ENCODE results near the gene PAN3.

Gene PAN3

GRCh38 chr13:28219408-28220099, 81.2 kb downstream of the PAN3 start:
- no peak for DNase-seq (ENCODE audit: low read depth in 2 of 2)

- no peak for DNase-seq (ENCODE audit: low read depth in 2 of 2)
Measured at GRCh38 chr13:28220166-28220565, 81.8 kb downstream of the PAN3 start.

GRCh38 chr13:28229522-28230411, 91.4 kb downstream of the PAN3 start:
- DNase-seq (ENCODE audit: low read depth in 2 of 2): no peak

- DNase-seq (ENCODE audit: low read depth in 2 of 2): no peak
Measured at GRCh38 chr13:28231642-28232041, 93.3 kb downstream of the PAN3 start.

- DNase-seq (ENCODE audit: low read depth in 2 of 2): no peak
Measured at GRCh38 chr13:28237944-28238343, 99.6 kb downstream of the PAN3 start.

GRCh38 chr13:28239374-28239773, 101.0 kb downstream of the PAN3 start:
- no peak for DNase-seq (ENCODE audit: low read depth in 2 of 2)

GRCh38 chr13:28245465-28245864, 107.1 kb downstream of the PAN3 start:
- DNase-seq (ENCODE audit: low read depth in 2 of 2): no peak

- DNase-seq (ENCODE audit: low read depth in 2 of 2): no peak
Measured at GRCh38 chr13:28246891-28247290, 108.5 kb downstream of the PAN3 start.

- DNase-seq (ENCODE audit: low read depth in 2 of 2): no peak
Measured at GRCh38 chr13:28248080-28248479, 109.7 kb downstream of the PAN3 start.

- no peak for DNase-seq (ENCODE audit: low read depth in 2 of 2)
Measured at GRCh38 chr13:28250542-28250941, 112.2 kb downstream of the PAN3 start.

- no peak for DNase-seq (ENCODE audit: low read depth in 2 of 2)
Measured at GRCh38 chr13:28251466-28251865, 113.1 kb downstream of the PAN3 start.

GRCh38 chr13:28252547-28252946, 114.2 kb downstream of the PAN3 start:
- no peak for DNase-seq (ENCODE audit: low read depth in 2 of 2)

GRCh38 chr13:28257305-28257704, 119.0 kb downstream of the PAN3 start:
- DNase-seq (ENCODE audit: low read depth in 2 of 2): no peak

- DNase-seq (ENCODE audit: low read depth in 2 of 2): no peak
Measured at GRCh38 chr13:28258417-28258816, 120.1 kb downstream of the PAN3 start.

- no peak for DNase-seq (ENCODE audit: low read depth in 2 of 2)
Measured at GRCh38 chr13:28267497-28267896, 129.2 kb downstream of the PAN3 start.

GRCh38 chr13:28268800-28269223, 130.5 kb downstream of the PAN3 start:
- no peak for DNase-seq (ENCODE audit: low read depth in 2 of 2)

- DNase-seq (ENCODE audit: low read depth in 2 of 2): no peak
Measured at GRCh38 chr13:28271056-28271840, 132.9 kb downstream of the PAN3 start.

GRCh38 chr13:28273919-28274318, 135.6 kb downstream of the PAN3 start:
- DNase-seq (ENCODE audit: low read depth in 2 of 2): no peak

- no peak for DNase-seq (ENCODE audit: low read depth in 2 of 2)
Measured at GRCh38 chr13:28282451-28282850, 144.1 kb downstream of the PAN3 start.

- no peak for DNase-seq (ENCODE audit: low read depth in 2 of 2)
Measured at GRCh38 chr13:28283600-28283999, 145.3 kb downstream of the PAN3 start.

GRCh38 chr13:28286263-28286662, 147.9 kb downstream of the PAN3 start:
- no peak for DNase-seq (ENCODE audit: low read depth in 2 of 2)

- no peak for DNase-seq (ENCODE audit: low read depth in 2 of 2)
Measured at GRCh38 chr13:28297341-28297740, 159.0 kb downstream of the PAN3 start.

Data from stimulated activated CD4-positive, alpha-beta T cell treated with anti-CD3 and anti-CD28 coated beads, Interleukin-1b, Interleukin-23, amount 100 ng/mL, for 1 hour (primary cell).